Vagina (tissue), 2 donors: Measurements from ENCODE around the gene ZNF132. TPM values are rescaled to one million over a fixed set of nuclear protein-coding genes. Genes with fewer than 3 reads are reported as not detected.

ENCODE experiments used
- DNase-seq, 2 donors: peaks; one replicate each; pipeline ENCODE4 v3.0.0-alpha.2; 2017; ENCODE audit errors: extremely low spot score in 2 of 2
- H3K27ac ChIP-seq: fragments of 200-600 bp; sonication (generic); one replicate; pipeline ENCODE4 v1.5.1; 2019
- H3K27me3 ChIP-seq: fragments of 200-600 bp; sonication (generic); one replicate; pipeline ENCODE4 v1.5.1; 2019
- H3K36me3 ChIP-seq, 2 donors: fragments of 200-600 bp; sonication (generic); one replicate each; pipeline ENCODE4 v1.5.1; 2017 to 2019
- H3K4me1 ChIP-seq: fragments of 200-600 bp; sonication (generic); one replicate; pipeline ENCODE4 v1.5.1; 2019
- H3K4me3 ChIP-seq, 2 donors: fragments of 200-600 bp; sonication (generic); 1 replicate in 1 of 2; 2 replicates in 1 of 2; pipeline ENCODE4 v1.5.1; 2016 to 2019
- H3K9me3 ChIP-seq: fragments of 200-600 bp; sonication (generic); one replicate; pipeline ENCODE4 v1.5.1; 2019
- CTCF ChIP-seq, 3 experiments: fragments of 450-650 bp in 2 of 3; fragments of 200-600 bp in 1 of 3; sonication (generic) in 1 of 3; IDR thresholded peaks; one replicate each; pipeline ENCODE4 v1.5.1; 2017 to 2019; ENCODE audit warnings: antibody characterized with exemption in 3 of 3, mild to moderate bottlenecking in 2 of 3, moderate library complexity in 2 of 3
- POLR2A ChIP-seq, 2 donors: fragments of 450-650 bp; IDR thresholded peaks; one replicate each; pipeline ENCODE4 v1.6.1; 2017; ENCODE audit warnings: antibody characterized with exemption in 2 of 2, mild to moderate bottlenecking in 2 of 2, moderate library complexity in 2 of 2
- POLR2AphosphoS5 ChIP-seq, 2 donors: sonication (generic); formaldehyde crosslinking; IDR thresholded peaks; one replicate each; pipeline ENCODE4 v1.9.0; 2017; ENCODE audit warnings: antibody characterized with exemption in 2 of 2, mild to moderate bottlenecking in 2 of 2, low read depth in 1 of 2; ENCODE audit not compliant: insufficient read depth in 1 of 2
- intact Hi-C: fragments of 100-400 bp; cut with DNase I; formaldehyde crosslinking; loops from one replicate; pipeline ENCODE4 v1.15.1; 2023
- total RNA-seq: library from RNA; depleted of rRNA; stranded (reverse); fragments of >200 nt; gene quantifications from one replicate; pipeline ENCODE4 v1.2.3, GENCODE V29; 2016

ZNF132 gene
- total RNA-seq, 1 donor from 2014 or later = 5.2 TPM

DNA sequence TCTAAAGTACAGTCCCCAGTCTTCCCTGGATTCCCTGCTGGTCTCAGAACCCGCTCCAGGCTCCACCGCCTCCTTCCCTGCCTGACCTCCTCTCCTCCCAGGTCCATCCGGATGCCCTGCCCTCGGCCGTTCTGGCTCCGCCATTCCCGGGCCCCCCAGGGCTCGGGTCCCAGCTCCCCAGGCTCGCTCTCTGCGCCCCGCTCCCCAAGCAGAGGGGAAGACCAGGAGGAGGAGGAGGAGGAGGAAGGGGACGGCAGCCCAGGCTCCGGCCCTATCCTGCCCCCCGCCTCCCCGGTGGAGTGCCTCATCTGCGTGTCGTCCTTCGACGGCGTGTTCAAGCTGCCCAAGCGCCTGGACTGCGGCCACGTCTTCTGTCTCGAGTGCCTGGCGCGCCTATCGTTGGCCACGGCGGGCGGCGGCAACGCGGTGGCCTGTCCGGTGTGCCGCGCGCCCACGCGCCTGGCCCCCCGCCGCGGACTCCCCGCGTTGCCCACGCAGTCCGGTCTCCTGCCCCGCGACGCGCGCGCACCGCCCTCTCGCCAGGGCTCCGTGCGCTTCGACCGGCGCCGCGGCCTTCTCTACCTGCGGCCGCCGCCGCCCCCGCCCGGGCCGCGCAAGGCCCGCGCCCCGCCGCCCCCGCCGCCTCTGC, 43.9 kb downstream of the ZNF132 start:
- intact Hi-C loops = no loop called here
- no peak for TF ChIP-seq POLR2A (IDR thresholded peaks at IDR 0.05)
- no peak for TF ChIP-seq POLR2AphosphoS5 (IDR thresholded peaks at IDR 0.05; ENCODE audit: insufficient read depth in 1 of 2, low read depth in 1 of 2)
- no peak for TF ChIP-seq CTCF (IDR thresholded peaks at IDR 0.05)
- H3K27me3 ChIP-seq = no peaks in the 10 kb centered on the region
- peak overlapping the region; percentile 57 for H3K27ac ChIP-seq
- DNase-seq = no peak
- H3K9me3 ChIP-seq = no peaks in the 10 kb centered on the region
- H3K36me3 ChIP-seq = peaks cover 3 to 36% of the 10 kb centered on the region in 2 donors
- H3K4me3 ChIP-seq = peak overlapping the region; percentile 26 to 39
- H3K4me1 ChIP-seq = peaks cover 27% of the 10 kb centered on the region

- Histone ChIP-seq H3K9me3 (no peaks in the 10 kb centered on the region), H3K27ac (peak within 1 kb of the TSS; percentile 57), H3K4me1 (peaks cover 28% of the 10 kb centered on the region), H3K4me3 (peak within 1 kb of the TSS; percentile 26 to 39), H3K36me3 (peaks cover 3 to 43% of the 10 kb centered on the region in 2 donors), H3K27me3 (no peaks in the 10 kb centered on the region)
- no peak for DNase-seq
- intact Hi-C loops = no loop called here
- TF ChIP-seq POLR2A (IDR thresholded peaks at IDR 0.05) (no peak), POLR2AphosphoS5 (IDR thresholded peaks at IDR 0.05; ENCODE audit: insufficient read depth in 1 of 2, low read depth in 1 of 2) (peak in 1 of 2 donors; percentile 60), CTCF (IDR thresholded peaks at IDR 0.05) (no peak)
Measured at GRCh38 chr19:58395220-58395978, 44.6 kb downstream of the ZNF132 start, which contains the start of gene RNF225. Gene RNF225 (plus strand): TSS chr19:58395656. CDS start chr19:58396090, 434 bp downstream.

DNA sequence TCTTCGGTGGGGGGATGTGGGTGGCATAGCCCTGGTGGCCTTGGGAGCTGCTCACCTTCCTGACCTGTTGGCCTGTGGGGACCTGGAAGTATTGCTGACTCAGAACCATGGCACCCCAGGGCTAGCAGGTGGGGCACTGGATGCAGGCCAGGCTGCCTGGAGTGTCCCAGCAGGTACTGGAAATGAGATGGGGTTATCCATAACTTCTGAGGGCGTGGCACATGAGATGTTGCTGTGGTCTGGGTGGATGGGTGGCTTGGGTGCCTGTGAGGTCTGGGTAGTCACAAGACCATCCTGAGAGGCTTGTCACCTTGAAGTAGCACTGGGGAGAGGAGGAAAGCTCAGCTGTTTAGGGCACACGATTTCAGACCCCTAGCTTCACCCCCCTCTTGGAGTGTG, 45.1 kb downstream of the ZNF132 start:
- H3K4me3 ChIP-seq = no peak overlapping the region
- TF ChIP-seq POLR2AphosphoS5 (IDR thresholded peaks at IDR 0.05; ENCODE audit: insufficient read depth in 1 of 2, low read depth in 1 of 2) = no peak
- TF ChIP-seq POLR2A (IDR thresholded peaks at IDR 0.05) = no peak
- TF ChIP-seq CTCF (IDR thresholded peaks at IDR 0.05) = no peak
- no peak for DNase-seq
- H3K36me3 ChIP-seq = peaks cover 3 to 44% of the 10 kb centered on the region in 2 donors
- no peaks in the 10 kb centered on the region for H3K9me3 ChIP-seq
- peak overlapping the region; percentile 36 for H3K27ac ChIP-seq
- intact Hi-C loops = no loop called here
- no peaks in the 10 kb centered on the region for H3K27me3 ChIP-seq
- H3K4me1 ChIP-seq = peaks cover 27% of the 10 kb centered on the region

DNA sequence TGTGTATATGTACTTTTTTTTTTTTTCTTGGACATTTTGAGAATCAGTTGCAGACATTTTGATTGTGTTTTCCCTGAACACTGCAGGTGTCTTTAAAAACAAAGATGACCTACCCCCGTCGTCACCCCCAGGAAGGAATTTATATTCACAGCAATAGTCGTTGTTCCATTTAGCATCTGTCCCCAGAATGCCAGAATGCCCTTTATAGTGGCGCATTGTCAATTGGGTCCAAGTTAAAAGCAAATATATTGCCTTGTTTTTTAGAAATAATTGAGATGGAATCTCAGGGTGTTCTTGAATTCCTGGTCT, 46.3 kb downstream of the ZNF132 start:
- peaks cover 27% of the 10 kb centered on the region for H3K4me1 ChIP-seq
- H3K36me3 ChIP-seq = peaks cover 3 to 53% of the 10 kb centered on the region in 2 donors
- H3K27ac ChIP-seq = no peak overlapping the region

More for the DNA sequence above, 46.3 kb downstream of the ZNF132 start:
- Histone ChIP-seq H3K27me3 (no peaks in the 10 kb centered on the region), H3K9me3 (no peaks in the 10 kb centered on the region), H3K4me3 (no peak overlapping the region)
- TF ChIP-seq CTCF (IDR thresholded peaks at IDR 0.05) (no peak), POLR2A (IDR thresholded peaks at IDR 0.05) (no peak), POLR2AphosphoS5 (IDR thresholded peaks at IDR 0.05; ENCODE audit: insufficient read depth in 1 of 2, low read depth in 1 of 2) (no peak)
- DNase-seq = no peak
- intact Hi-C loops = no loop called here
